GM12864 (cell line): ENCODE results near the gene ABCA8.
"Not testable (repeated sequence)": the region's sequence is repeated elsewhere in the genome, so short reads cannot be mapped to it uniquely, and the experiment has no call there.

Experiments used
- DNase-seq: peaks from one replicate; pipeline ENCODE4 v3.0.0-alpha.2; 2011; ENCODE audit warnings: low read depth
- H3K4me3 ChIP-seq: 2 replicates; pipeline ENCODE4 v1.5.1; 2011; ENCODE audit warnings: mild to moderate bottlenecking, low read depth, low read length, control low read depth
- TF ChIP-seq, protein P1 (sequence below): IDR thresholded peaks from 2 replicates; pipeline ENCODE4 v1.5.1; 2011; ENCODE audit warnings: low read depth, mild to moderate bottlenecking, moderate library complexity, low read length, control low read depth, inconsistent platforms; ENCODE audit errors: missing control alignments

ABCA8 gene

GRCh38 chr17:68969101-68969500, 13.9 kb upstream of the ABCA8 start:
- TF ChIP-seq, protein P1, sequence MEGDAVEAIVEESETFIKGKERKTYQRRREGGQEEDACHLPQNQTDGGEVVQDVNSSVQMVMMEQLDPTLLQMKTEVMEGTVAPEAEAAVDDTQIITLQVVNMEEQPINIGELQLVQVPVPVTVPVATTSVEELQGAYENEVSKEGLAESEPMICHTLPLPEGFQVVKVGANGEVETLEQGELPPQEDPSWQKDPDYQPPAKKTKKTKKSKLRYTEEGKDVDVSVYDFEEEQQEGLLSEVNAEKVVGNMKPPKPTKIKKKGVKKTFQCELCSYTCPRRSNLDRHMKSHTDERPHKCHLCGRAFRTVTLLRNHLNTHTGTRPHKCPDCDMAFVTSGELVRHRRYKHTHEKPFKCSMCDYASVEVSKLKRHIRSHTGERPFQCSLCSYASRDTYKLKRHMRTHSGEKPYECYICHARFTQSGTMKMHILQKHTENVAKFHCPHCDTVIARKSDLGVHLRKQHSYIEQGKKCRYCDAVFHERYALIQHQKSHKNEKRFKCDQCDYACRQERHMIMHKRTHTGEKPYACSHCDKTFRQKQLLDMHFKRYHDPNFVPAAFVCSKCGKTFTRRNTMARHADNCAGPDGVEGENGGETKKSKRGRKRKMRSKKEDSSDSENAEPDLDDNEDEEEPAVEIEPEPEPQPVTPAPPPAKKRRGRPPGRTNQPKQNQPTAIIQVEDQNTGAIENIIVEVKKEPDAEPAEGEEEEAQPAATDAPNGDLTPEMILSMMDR: no peak
- no peak for DNase-seq
- H3K4me3 ChIP-seq: no peak overlapping the region

DNA sequence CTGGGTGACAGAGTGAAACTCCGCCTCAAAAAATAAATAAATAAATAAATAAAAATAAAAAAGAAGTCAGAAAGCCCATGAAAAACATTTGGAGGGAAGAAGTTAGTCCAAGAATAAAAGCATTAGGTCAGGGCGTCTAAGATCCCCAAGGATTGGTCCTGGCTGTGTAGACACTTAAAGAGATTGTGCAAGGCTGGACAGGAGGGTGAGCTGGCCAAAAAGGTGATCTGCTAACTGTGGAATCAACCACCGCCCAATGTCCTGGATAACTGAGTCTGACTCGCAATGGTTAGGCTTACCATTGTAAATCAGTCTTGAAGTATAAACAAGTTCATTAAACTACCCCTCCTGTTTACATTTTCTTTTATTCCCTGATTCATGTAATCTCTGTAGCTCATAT, 8.8 kb upstream of the ABCA8 start:
- TF ChIP-seq, protein P1: no peak
- no peak for DNase-seq
- no peak overlapping the region for H3K4me3 ChIP-seq

GRCh38 chr17:68961214-68961882, 6.2 kb upstream of the ABCA8 start:
- TF ChIP-seq, protein P1: no peak
- no peak for DNase-seq
- no peak overlapping the region for H3K4me3 ChIP-seq

GRCh38 chr17:68959117-68959516, 3.9 kb upstream of the ABCA8 start:
- not testable (repeated sequence) for H3K4me3 ChIP-seq, DNase-seq

DNA sequence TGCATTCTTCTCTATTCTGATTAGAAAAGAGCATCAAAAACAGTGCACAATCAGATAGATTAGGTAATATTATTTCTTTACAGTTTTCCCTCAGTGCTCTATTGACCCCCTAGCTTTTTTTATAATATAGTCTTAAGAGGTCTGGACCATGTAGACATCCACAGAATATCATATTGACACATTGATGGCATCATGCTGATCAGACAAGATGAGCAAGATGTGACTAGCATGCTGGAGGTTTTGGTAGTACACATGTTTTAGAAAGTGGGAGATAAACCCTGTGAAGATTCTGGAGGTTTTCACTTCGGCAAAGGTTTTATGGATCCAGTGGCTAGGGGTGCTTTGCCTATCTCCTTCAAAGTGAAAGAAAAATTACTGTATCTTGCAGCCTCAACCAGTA, 2.8 kb upstream of the ABCA8 start:
- no peak for DNase-seq
- TF ChIP-seq, protein P1: no peak

DNA sequence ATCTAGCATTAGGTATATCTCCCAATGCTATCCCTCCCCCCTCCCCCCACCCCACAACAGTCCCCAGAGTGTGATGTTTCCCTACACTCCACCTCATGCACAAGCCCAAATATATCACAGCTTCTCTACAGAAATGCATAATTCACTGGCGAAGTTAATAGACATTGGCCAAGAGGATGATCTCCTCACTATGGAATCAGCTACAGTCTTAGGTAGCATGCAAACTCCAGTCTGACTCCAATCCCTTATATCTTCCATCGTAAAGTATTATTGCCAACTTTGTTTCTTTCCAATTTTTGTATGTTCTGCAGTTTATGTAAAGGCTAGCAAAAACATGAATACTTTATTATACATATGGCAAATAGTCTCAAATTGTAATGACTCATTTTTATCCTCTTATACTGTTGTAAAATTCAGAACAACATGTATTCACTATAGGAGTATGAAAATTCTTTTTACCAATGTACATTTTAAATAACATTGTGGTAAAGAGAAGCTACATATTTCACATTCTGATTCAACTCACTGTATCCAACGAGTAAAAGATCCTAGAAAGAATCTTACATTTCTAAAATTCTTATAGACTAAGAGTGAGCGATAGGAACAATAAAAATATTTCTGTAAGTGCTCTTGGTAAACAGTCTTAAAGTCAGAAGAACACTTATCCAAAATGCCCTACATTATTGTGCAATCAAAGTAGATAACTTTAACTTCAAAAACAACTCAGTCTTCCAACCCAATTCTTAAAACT, 871 bp downstream of the ABCA8 start:
- TF ChIP-seq, protein P1: no peak
- no peak for DNase-seq
- no peak overlapping the region for H3K4me3 ChIP-seq

More for the DNA sequence above, 2.8 kb upstream of the ABCA8 start:
- no peak overlapping the region for H3K4me3 ChIP-seq

DNA sequence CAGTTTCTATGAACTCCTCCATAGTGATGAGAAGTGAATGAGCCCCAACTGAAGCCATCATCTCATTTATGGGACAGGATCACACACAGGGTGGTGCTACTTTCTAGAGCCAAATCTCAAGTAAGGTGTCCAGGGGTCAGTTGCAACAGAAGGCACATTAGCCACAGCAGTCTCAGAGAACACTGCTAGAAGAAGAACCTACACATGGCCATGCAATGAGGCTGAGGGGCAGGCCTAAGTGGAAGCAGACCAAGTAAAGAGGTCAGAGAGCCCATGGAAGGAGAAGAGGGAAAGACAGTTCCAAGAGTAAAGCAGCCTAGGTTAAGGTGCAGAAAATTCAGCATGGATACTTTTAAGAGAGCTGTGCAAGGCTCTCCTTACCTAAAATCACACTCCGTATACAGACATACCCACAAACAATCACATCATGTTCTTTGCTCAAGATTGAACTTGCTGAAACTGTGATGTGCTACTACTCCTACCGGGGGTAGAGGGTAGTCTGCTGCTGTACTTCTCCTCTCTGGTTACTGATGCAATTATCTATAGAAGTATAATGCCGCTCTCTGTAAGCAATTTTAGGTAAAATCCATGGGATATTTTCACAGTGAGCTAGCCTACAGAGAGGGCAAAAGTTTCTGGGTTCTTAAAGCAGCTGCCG, 1.7 kb downstream of the ABCA8 start:
- TF ChIP-seq, protein P1: no peak
- no peak overlapping the region for H3K4me3 ChIP-seq
- no peak for DNase-seq
